Astrocyte of the spinal cord (primary cell): ENCODE results near the gene KDM4C.

Experiments used
- DNase-seq: peaks from one replicate; pipeline ENCODE4 v3.0.0; 2011; ENCODE audit warnings: low read depth, low spot score
- H3K4me3 ChIP-seq: 2 replicates; pipeline ENCODE4 v1.5.1; 2011; ENCODE audit warnings: low read depth, mild to moderate bottlenecking, low read length, moderate library complexity
- CTCF ChIP-seq: IDR thresholded peaks from 2 replicates; pipeline ENCODE4 v1.5.1; 2012; ENCODE audit warnings: low read depth, mild to moderate bottlenecking, low read length, inconsistent platforms
- in situ Hi-C: cut with HindIII; loops from 2 replicates; pipeline ENCODE4 v1.10.0; 2017; ENCODE audit warnings: low sequenced_read_pairs

KDM4C gene

GRCh38 chr9:6936103-6936502 lies 178.3 kb downstream of the KDM4C start:
- no peak overlapping the region for H3K4me3 ChIP-seq
- DNase-seq, result no peak
- in situ Hi-C loops, result no loop called here
- TF ChIP-seq CTCF, result no peak

GRCh38 chr9:6937209-6937608 lies 179.4 kb downstream of the KDM4C start:
- no peak for TF ChIP-seq CTCF
- in situ Hi-C loops, result no loop called here

GRCh38 chr9:6938447-6938846 lies 180.7 kb downstream of the KDM4C start:
- no peak for TF ChIP-seq CTCF
- no peak overlapping the region for H3K4me3 ChIP-seq
- in situ Hi-C loops, result no loop called here
- DNase-seq, result peak; percentile 96

More at GRCh38 chr9:6937209-6937608, 179.4 kb downstream of the KDM4C start:
- H3K4me3 ChIP-seq, result no peak overlapping the region
- DNase-seq, result no peak

GRCh38 chr9:6938873-6939272 lies 181.1 kb downstream of the KDM4C start:
- no peak overlapping the region for H3K4me3 ChIP-seq
- DNase-seq, result peak; percentile 89
- in situ Hi-C loops, result no loop called here
- no peak for TF ChIP-seq CTCF

- TF ChIP-seq CTCF, result no peak
Observed at GRCh38 chr9:6941501-6941900, 183.7 kb downstream of the KDM4C start.

GRCh38 chr9:6942406-6942805 lies 184.6 kb downstream of the KDM4C start:
- H3K4me3 ChIP-seq, result no peak overlapping the region
- in situ Hi-C loops, result no loop called here
- TF ChIP-seq CTCF, result no peak
- no peak for DNase-seq

More at GRCh38 chr9:6941501-6941900, 183.7 kb downstream of the KDM4C start:
- DNase-seq, result no peak
- no peak overlapping the region for H3K4me3 ChIP-seq
- in situ Hi-C loops, result no loop called here

GRCh38 chr9:6943293-6943692 lies 185.5 kb downstream of the KDM4C start:
- in situ Hi-C loops, result no loop called here
- no peak for DNase-seq
- TF ChIP-seq CTCF, result no peak
- H3K4me3 ChIP-seq, result no peak overlapping the region
